ENCODE results near the gene CCDC30. TPM values are rescaled to one million over a fixed set of nuclear protein-coding genes. Genes with fewer than 3 reads are reported as not detected.

Gene CCDC30
- total RNA-seq (1 to 10 TPM; 2.3 to 5.3 (median 4.2) TPM), polyA plus RNA-seq (1 to 10 TPM in 1 of 2 donors, under 1 TPM in 1; 0.26 to 1.8 TPM), total RNA-seq (10.0 reads per million, percentile 35 among the genes with 10 or more reads in this experiment)

- H3K4me3 Mint-ChIP-seq = peak within 1 kb of the TSS; percentile 74 to 92 (median 86)
- ChIA-PET POLR2A (interaction anchor here (0.6 to 1.7 kb wide), 4 partner anchors 68 to 304 kb away, joined by 3 to 10 read pairs (median 4); partner anchors contain the start of genes C1orf50, P3H1 and YBX1), CTCF (interaction anchor here (1.0 kb wide), 1 partner anchor 284 kb away, joined by 3 read pairs; no protein-coding TSS in a partner anchor)
- Histone ChIP-seq H3K27ac (ENCODE audit: low read depth, low read length) (peak within 1 kb of the TSS; percentile 86), H3K4me3 (ENCODE audit: low read length) (peak within 1 kb of the TSS; percentile 50), H3K36me3 (ENCODE audit: control insufficient read depth in 2 of 3, insufficient read depth in 3 of 3, low read length in 3 of 3) (peaks cover 0 to 6% (median 6%) of the 10 kb centered on the region in 3 experiments), H3K4me1 (ENCODE audit: control insufficient read depth in 2 of 2, insufficient read depth in 2 of 2, low read length in 2 of 2) (peaks cover 14 to 18% of the 10 kb centered on the region in 2 donors), H3K27me3 (ENCODE audit: control insufficient read depth in 2 of 2, insufficient read depth in 2 of 2, low read length in 2 of 2) (no peaks in the 10 kb centered on the region), H3K9me3 (ENCODE audit: control insufficient read depth in 2 of 3, low read length in 3 of 3) (no peaks in the 10 kb centered on the region)
- DNase-seq (peak; percentile 75 to 99 (median 98)), ATAC-seq (peak; percentile 99)
- peaks cover 7 to 34% (median 16%) of the 10 kb centered on the region in 5 donors for H3K36me3 Mint-ChIP-seq
- intact Hi-C loops (cut with micrococcal nuclease) = loop anchor here (1.0 to 5.0 kb wide), 11 partner anchors 8 to 1189 kb away; partner anchors contain the start of genes PPIH (in 2 of the 2), YBX1 (in 2 of the 2), ZNF691 (in 2 of the 2) and ERMAP (in 1 of the 2)
- H3K4me1 Mint-ChIP-seq = peaks cover 14 to 57% (median 49%) of the 10 kb centered on the region in 7 donors
- H3K27me3 Mint-ChIP-seq = peaks cover 0 to 20% (median 0%) of the 10 kb centered on the region in 5 donors
- peak within 1 kb of the TSS; percentile 87 to 98 (median 93) for H3K27ac Mint-ChIP-seq
- no peaks in the 10 kb centered on the region for H3K9me3 Mint-ChIP-seq
These were observed at the start of gene CCDC30 for GRCh38 chr1:42462828-42463763. Gene CCDC30 (plus strand): TSS chr1:42463286. CDS start chr1:42480552, 17,266 bp downstream.

- Mint-ChIP-seq H3K27ac (no peak overlapping the region), H3K36me3 (peaks cover 0 to 4% (median 0%) of the 10 kb centered on the region in 5 donors), H3K9me3 (no peaks in the 10 kb centered on the region), H3K4me3 (no peak overlapping the region), H3K27me3 (peaks cover 0 to 16% (median 7%) of the 10 kb centered on the region in 5 donors), H3K4me1 (no peaks in the 10 kb centered on the region)
- H3K9me3 ChIP-seq (ENCODE audit: control insufficient read depth in 2 of 3, low read length in 3 of 3) = no peaks in the 10 kb centered on the region
- POLR2A ChIA-PET = no interaction called here
- no peak overlapping the region for H3K4me3 ChIP-seq (ENCODE audit: low read length)
- no peak for DNase-seq
- ATAC-seq = no peak
- no peaks in the 10 kb centered on the region for H3K36me3 ChIP-seq (ENCODE audit: control insufficient read depth in 2 of 3, insufficient read depth in 3 of 3, low read length in 3 of 3)
- intact Hi-C loops (cut with micrococcal nuclease) = no loop called here
- H3K27me3 ChIP-seq (ENCODE audit: control insufficient read depth in 2 of 2, insufficient read depth in 2 of 2, low read length in 2 of 2) = no peaks in the 10 kb centered on the region
- CTCF ChIA-PET = no interaction called here
- no peak overlapping the region for H3K27ac ChIP-seq (ENCODE audit: low read depth, low read length)
- no peaks in the 10 kb centered on the region for H3K4me1 ChIP-seq (ENCODE audit: control insufficient read depth in 2 of 2, insufficient read depth in 2 of 2, low read length in 2 of 2)
These were observed 48.3 kb upstream of the CCDC30 start for GRCh38 chr1:42414551-42415496.

GRCh38 chr1:42417166-42417565 lies 45.9 kb upstream of the CCDC30 start:
- ChIA-PET POLR2A (no interaction called here), CTCF (no interaction called here)
- Mint-ChIP-seq H3K36me3 (no peaks in the 10 kb centered on the region), H3K4me1 (no peaks in the 10 kb centered on the region), H3K9me3 (no peaks in the 10 kb centered on the region), H3K27ac (no peak overlapping the region), H3K27me3 (peaks cover 4 to 8% (median 7%) of the 10 kb centered on the region in 5 donors), H3K4me3 (no peak overlapping the region)
- no peak overlapping the region for H3K27ac ChIP-seq (ENCODE audit: low read depth, low read length)
- no peak for DNase-seq
- H3K9me3 ChIP-seq (ENCODE audit: control insufficient read depth in 2 of 3, low read length in 3 of 3) = no peaks in the 10 kb centered on the region
- no peak for ATAC-seq
- intact Hi-C loops (cut with micrococcal nuclease) = no loop called here
- H3K27me3 ChIP-seq (ENCODE audit: control insufficient read depth in 2 of 2, insufficient read depth in 2 of 2, low read length in 2 of 2) = no peaks in the 10 kb centered on the region
- no peak overlapping the region for H3K4me3 ChIP-seq (ENCODE audit: low read length)
- H3K4me1 ChIP-seq (ENCODE audit: control insufficient read depth in 2 of 2, insufficient read depth in 2 of 2, low read length in 2 of 2) = no peaks in the 10 kb centered on the region
- no peaks in the 10 kb centered on the region for H3K36me3 ChIP-seq (ENCODE audit: control insufficient read depth in 2 of 3, insufficient read depth in 3 of 3, low read length in 3 of 3)

GRCh38 chr1:42418516-42418915 lies 44.6 kb upstream of the CCDC30 start:
- Histone ChIP-seq H3K27me3 (ENCODE audit: control insufficient read depth in 2 of 2, insufficient read depth in 2 of 2, low read length in 2 of 2) (no peaks in the 10 kb centered on the region), H3K36me3 (ENCODE audit: control insufficient read depth in 2 of 3, insufficient read depth in 3 of 3, low read length in 3 of 3) (no peaks in the 10 kb centered on the region), H3K9me3 (ENCODE audit: control insufficient read depth in 2 of 3, low read length in 3 of 3) (no peaks in the 10 kb centered on the region), H3K4me1 (ENCODE audit: control insufficient read depth in 2 of 2, insufficient read depth in 2 of 2, low read length in 2 of 2) (no peaks in the 10 kb centered on the region), H3K27ac (ENCODE audit: low read depth, low read length) (no peak overlapping the region), H3K4me3 (ENCODE audit: low read length) (no peak overlapping the region)
- ChIA-PET POLR2A (no interaction called here), CTCF (no interaction called here)
- Mint-ChIP-seq H3K36me3 (no peaks in the 10 kb centered on the region), H3K27me3 (peaks cover 4 to 8% (median 7%) of the 10 kb centered on the region in 5 donors), H3K4me3 (no peak overlapping the region), H3K9me3 (no peaks in the 10 kb centered on the region), H3K27ac (no peak overlapping the region), H3K4me1 (no peaks in the 10 kb centered on the region)
- intact Hi-C loops (cut with micrococcal nuclease) = no loop called here
- ATAC-seq (no peak), DNase-seq (no peak)

- Histone ChIP-seq H3K27me3 (ENCODE audit: control insufficient read depth in 2 of 2, insufficient read depth in 2 of 2, low read length in 2 of 2) (no peaks in the 10 kb centered on the region), H3K4me1 (ENCODE audit: control insufficient read depth in 2 of 2, insufficient read depth in 2 of 2, low read length in 2 of 2) (no peaks in the 10 kb centered on the region), H3K27ac (ENCODE audit: low read depth, low read length) (no peak overlapping the region), H3K36me3 (ENCODE audit: control insufficient read depth in 2 of 3, insufficient read depth in 3 of 3, low read length in 3 of 3) (no peaks in the 10 kb centered on the region), H3K4me3 (ENCODE audit: low read length) (no peak overlapping the region), H3K9me3 (ENCODE audit: control insufficient read depth in 2 of 3, low read length in 3 of 3) (no peaks in the 10 kb centered on the region)
- DNase-seq (no peak), ATAC-seq (no peak)
- H3K36me3 Mint-ChIP-seq = peaks cover 0 to 4% (median 0%) of the 10 kb centered on the region in 5 donors
- intact Hi-C loops (cut with micrococcal nuclease) = no loop called here
- no peaks in the 10 kb centered on the region for H3K4me1 Mint-ChIP-seq
- H3K9me3 Mint-ChIP-seq = no peaks in the 10 kb centered on the region
- peak overlapping the region in 1 of 9 donors; percentile 73 for H3K27ac Mint-ChIP-seq
- CTCF ChIA-PET = no interaction called here
- H3K27me3 Mint-ChIP-seq = peaks cover 4 to 9% (median 5%) of the 10 kb centered on the region in 5 donors
- POLR2A ChIA-PET = no interaction called here
- H3K4me3 Mint-ChIP-seq = no peak overlapping the region
These were observed 43.8 kb upstream of the CCDC30 start for GRCh38 chr1:42419126-42419821.

- Histone ChIP-seq H3K27ac (ENCODE audit: low read depth, low read length) (no peak overlapping the region), H3K4me3 (ENCODE audit: low read length) (no peak overlapping the region), H3K27me3 (ENCODE audit: control insufficient read depth in 2 of 2, insufficient read depth in 2 of 2, low read length in 2 of 2) (no peaks in the 10 kb centered on the region), H3K36me3 (ENCODE audit: control insufficient read depth in 2 of 3, insufficient read depth in 3 of 3, low read length in 3 of 3) (no peaks in the 10 kb centered on the region), H3K9me3 (ENCODE audit: control insufficient read depth in 2 of 3, low read length in 3 of 3) (no peaks in the 10 kb centered on the region), H3K4me1 (ENCODE audit: control insufficient read depth in 2 of 2, insufficient read depth in 2 of 2, low read length in 2 of 2) (no peaks in the 10 kb centered on the region)
- Mint-ChIP-seq H3K4me3 (no peak overlapping the region), H3K9me3 (no peaks in the 10 kb centered on the region), H3K27ac (no peak overlapping the region), H3K4me1 (no peaks in the 10 kb centered on the region), H3K36me3 (peaks cover 0 to 9% (median 0%) of the 10 kb centered on the region in 5 donors), H3K27me3 (peaks cover 0 to 13% (median 5%) of the 10 kb centered on the region in 5 donors)
- ChIA-PET CTCF (no interaction called here), POLR2A (no interaction called here)
- ATAC-seq = no peak
- intact Hi-C loops (cut with micrococcal nuclease) = no loop called here
- DNase-seq = no peak
These were observed 43.0 kb upstream of the CCDC30 start for GRCh38 chr1:42420121-42420520.

Data from naive thymus-derived CD4-positive, alpha-beta T cell (primary cell).